OCI-LY7 (cell line): ENCODE results near the gene GPATCH2. TPM values are rescaled to one million over a fixed set of nuclear protein-coding genes. Genes with fewer than 3 reads are reported as not detected.

ENCODE experiments used
- BruUV-seq: library from RNA; stranded (reverse); fragments of 400-500 nt; replicated peaks from 2 replicates; lab custom pipeline; 2021; lab: Mats Ljungman, UMichigan
- CTCF ChIA-PET: fragments of 300-600 bp; sonication (Branson Sonifier 250); formaldehyde crosslinking; loops from one replicate; lab custom pipeline; 2022; ENCODE audit warnings: antibody characterized with exemption; ENCODE audit not compliant: unreplicated experiment; lab: Charles Lee
- POLR2A ChIA-PET: fragments of 300-600 bp; sonication (Branson Sonifier 250); formaldehyde crosslinking; loops from one replicate; lab custom pipeline; 2022; ENCODE audit warnings: antibody characterized with exemption; lab: Charles Lee
- DNase-seq: peaks from one replicate; pipeline ENCODE4 v3.0.0-alpha.2; 2015; ENCODE audit warnings: low spot score
- H2AFZ ChIP-seq: fragments of 200-600 bp; sonication (generic), shearing (Covaris generic); 2 replicates; pipeline ENCODE4 v1.6.1; 2014; ENCODE audit warnings: mild to moderate bottlenecking, antibody characterized with exemption, low read length, moderate library complexity
- H3K27ac ChIP-seq: fragments of 200-600 bp; sonication (generic); 2 replicates; pipeline ENCODE4 v1.5.1; 2014; ENCODE audit warnings: mixed run types, low read depth, mild to moderate bottlenecking, moderate library complexity, low read length, inconsistent platforms; ENCODE audit not compliant: poor library complexity, severe bottlenecking
- H3K36me3 ChIP-seq: fragments of 200-600 bp; sonication (generic); 2 replicates; pipeline ENCODE4 v1.6.1; 2014; ENCODE audit warnings: mild to moderate bottlenecking, antibody characterized with exemption, low read length, moderate library complexity, mixed read lengths; ENCODE audit not compliant: insufficient read depth
- H3K4me1 ChIP-seq: fragments of 200-600 bp; sonication (generic); 2 replicates; pipeline ENCODE4 v1.5.1; 2014; ENCODE audit warnings: mild to moderate bottlenecking, low read length; ENCODE audit not compliant: insufficient read depth, poor library complexity, severe bottlenecking
- H3K4me2 ChIP-seq: fragments of 200-600 bp; sonication (generic); 2 replicates; pipeline ENCODE4 v1.6.1; 2014; ENCODE audit warnings: mild to moderate bottlenecking, low read length
- H3K4me3 ChIP-seq: fragments of 200-600 bp; sonication (generic); 2 replicates; pipeline ENCODE4 v1.5.1; 2014; ENCODE audit warnings: mild to moderate bottlenecking, low read depth, low read length; ENCODE audit not compliant: poor library complexity, severe bottlenecking
- H3K79me2 ChIP-seq: fragments of 200-600 bp; sonication (generic); 2 replicates; pipeline ENCODE4 v1.6.1; 2016; ENCODE audit warnings: low read depth, mild to moderate bottlenecking, low read length, moderate library complexity, mixed read lengths; ENCODE audit not compliant: insufficient read depth
- H3K9me2 ChIP-seq: fragments of 200-600 bp; sonication (generic); 2 replicates; pipeline ENCODE4 v1.6.1; 2016; ENCODE audit warnings: mild to moderate bottlenecking, low read length, mixed read lengths; ENCODE audit not compliant: insufficient read depth
- H3K9me3 ChIP-seq: fragments of 200-600 bp; sonication (generic); 2 replicates; pipeline ENCODE4 v1.6.1; 2014; ENCODE audit warnings: mild to moderate bottlenecking, mixed run types, low read length, mixed read lengths
- H4K20me1 ChIP-seq: fragments of 200-600 bp; sonication (generic); 2 replicates; pipeline ENCODE4 v1.6.1; 2014; ENCODE audit warnings: mild to moderate bottlenecking, antibody characterized with exemption, low read length, moderate library complexity, mixed read lengths; ENCODE audit not compliant: insufficient read depth
- CTCF ChIP-seq: fragments of 200-600 bp; sonication (generic); conservative IDR thresholded peaks from 2 replicates; pipeline ENCODE4 v1.5.1; 2014; ENCODE audit warnings: mild to moderate bottlenecking, antibody characterized with exemption, low read length, moderate library complexity, mixed read lengths
- EZH2phosphoT487 ChIP-seq: fragments of 200-600 bp; sonication (generic); IDR thresholded peaks from 2 replicates; pipeline ENCODE4 v1.6.1; 2018; ENCODE audit warnings: low read depth, borderline replicate concordance, mild to moderate bottlenecking, mixed run types, antibody characterized with exemption, low read length, moderate library complexity, mixed read lengths
- intact Hi-C: fragments of 100-400 bp; cut with micrococcal nuclease; formaldehyde crosslinking; loops from one replicate; pipeline ENCODE4 v1.10.0; 2022; ENCODE audit not compliant: unreplicated experiment
- total RNA-seq, 2 experiments: library from RNA; depleted of rRNA in 1 of 2; stranded (reverse); fragments of >200 nt in 1 of 2; shearing (Covaris generic) in 1 of 2; gene quantifications; 2 replicates each; pipeline ENCODE4 v1.2.3, GENCODE V29; 2014 to 2022

The GPATCH2 gene
- total RNA-seq, 2 experiments from 2014 or later = 8.8 to 12.7 TPM

GRCh38 chr1:217498209-217498608 is 132.7 kb downstream of the GPATCH2 start:
- no peak for DNase-seq

GRCh38 chr1:217495249-217495648 is 135.6 kb downstream of the GPATCH2 start:
- ChIA-PET CTCF (no interaction called here), POLR2A (interaction anchor here (0.6 kb wide), 1 partner anchor 887 kb away, joined by 5 read pairs; no protein-coding TSS in a partner anchor)
- DNase-seq = no peak
- H4K20me1 ChIP-seq = no peaks in the 10 kb centered on the region
- H2AFZ ChIP-seq = no peak overlapping the region
- intact Hi-C loops = no loop called here
- no peak overlapping the region for H3K4me3 ChIP-seq
- H3K4me2 ChIP-seq = no peak overlapping the region
- no peaks in the 10 kb centered on the region for H3K9me3 ChIP-seq
- no peaks in the 10 kb centered on the region for H3K4me1 ChIP-seq
- no peaks in the 10 kb centered on the region for H3K9me2 ChIP-seq
- BruUV-seq = no TSS peak
- no peaks in the 10 kb centered on the region for H3K36me3 ChIP-seq
- no peaks in the 10 kb centered on the region for H3K79me2 ChIP-seq
- TF ChIP-seq EZH2phosphoT487 (no peak), CTCF (no peak)
- H3K27ac ChIP-seq = no peak overlapping the region

More at GRCh38 chr1:217498209-217498608, 132.7 kb downstream of the GPATCH2 start:
- intact Hi-C loops = no loop called here
- TF ChIP-seq CTCF (no peak), EZH2phosphoT487 (no peak)
- ChIA-PET CTCF (no interaction called here), POLR2A (no interaction called here)
- no peaks in the 10 kb centered on the region for H3K9me3 ChIP-seq
- H3K4me3 ChIP-seq = no peak overlapping the region
- H2AFZ ChIP-seq = no peak overlapping the region
- H3K4me2 ChIP-seq = no peak overlapping the region
- no peaks in the 10 kb centered on the region for H3K4me1 ChIP-seq
- no peaks in the 10 kb centered on the region for H4K20me1 ChIP-seq
- no peaks in the 10 kb centered on the region for H3K79me2 ChIP-seq
- no TSS peak for BruUV-seq
- no peaks in the 10 kb centered on the region for H3K36me3 ChIP-seq
- H3K9me2 ChIP-seq = no peaks in the 10 kb centered on the region
- H3K27ac ChIP-seq = no peak overlapping the region

GRCh38 chr1:217494767-217495166 is 136.1 kb downstream of the GPATCH2 start:
- H2AFZ ChIP-seq = no peak overlapping the region
- no peak for DNase-seq

More at GRCh38 chr1:217494767-217495166, 136.1 kb downstream of the GPATCH2 start:
- ChIA-PET CTCF (no interaction called here), POLR2A (interaction anchor here (0.9 kb wide), 1 partner anchor 13 kb away, joined by 3 read pairs; no protein-coding TSS in a partner anchor)
- no TSS peak for BruUV-seq
- Histone ChIP-seq H3K4me2 (no peak overlapping the region), H3K9me3 (no peaks in the 10 kb centered on the region), H3K9me2 (no peaks in the 10 kb centered on the region), H3K79me2 (no peaks in the 10 kb centered on the region), H3K27ac (no peak overlapping the region), H3K4me1 (no peaks in the 10 kb centered on the region), H4K20me1 (no peaks in the 10 kb centered on the region), H3K36me3 (no peaks in the 10 kb centered on the region), H3K4me3 (no peak overlapping the region)
- TF ChIP-seq EZH2phosphoT487 (no peak), CTCF (no peak)
- intact Hi-C loops = no loop called here
